ENCODE results near the gene NUDT4. TPM values are rescaled to one million over a fixed set of nuclear protein-coding genes. Genes with fewer than 3 reads are reported as not detected.

NUDT4 gene
- 410 TPM for total RNA-seq
- long read RNA-seq, full-length matches to known transcripts: 1,737 of 2,024 reads
- long read RNA-seq, partial matches to known transcripts: 8 of 2,024 reads
- long read RNA-seq, other reads (novel, unspliced or antisense): 279 of 2,024 reads

- peak; percentile 100 for DNase-seq
- ATAC-seq: peak; percentile 89
- intact Hi-C loops (cut with micrococcal nuclease): no loop called here
Observed at GRCh38 chr12:93377252-93378195, at the start of gene NUDT4. Gene NUDT4, plus strand, starts transcription at chr12:93377925. Its CDS starts 398 bp downstream, at chr12:93378323.

DNA sequence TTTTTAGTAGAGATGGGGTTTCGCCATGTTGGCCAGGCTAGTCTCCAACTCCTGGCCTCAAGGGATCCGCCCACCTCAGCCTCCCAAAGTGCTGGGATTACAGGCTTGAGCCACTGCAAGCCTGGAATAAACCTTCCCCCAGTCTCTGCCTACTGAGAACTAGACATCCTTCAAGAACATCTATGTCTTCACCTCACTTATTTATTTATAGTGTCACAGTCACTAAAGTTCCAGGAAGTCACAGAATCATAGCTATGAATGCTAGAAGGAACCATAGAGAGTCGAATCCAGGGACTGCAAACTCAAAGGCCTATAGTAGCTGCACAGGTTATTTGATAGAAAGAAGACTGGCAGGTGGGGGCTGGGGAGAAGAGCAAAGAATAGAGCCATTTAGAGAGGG lies 44.7 kb upstream of the NUDT4 start:
- ATAC-seq: no peak
- intact Hi-C loops (cut with micrococcal nuclease): no loop called here
- no peak for DNase-seq

DNA sequence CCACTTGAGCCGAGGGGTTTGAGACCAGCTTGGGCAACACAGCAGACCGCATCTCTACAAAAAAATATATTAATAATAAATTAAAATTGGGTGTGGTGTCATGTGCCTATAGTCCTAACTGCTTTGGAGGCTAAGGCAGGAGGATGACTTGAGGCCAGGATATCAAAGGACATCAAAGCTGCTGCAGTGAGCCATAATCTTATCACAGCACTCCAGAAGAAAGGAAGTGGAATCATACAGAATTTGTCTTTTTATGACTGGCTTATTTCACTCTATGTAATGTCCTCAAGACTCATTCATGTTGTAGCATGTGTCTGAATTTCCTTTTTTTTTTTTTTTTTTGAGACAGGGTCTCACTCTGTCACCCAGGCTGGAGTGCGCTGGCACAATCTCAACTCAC lies 43.9 kb upstream of the NUDT4 start:
- DNase-seq (no peak), ATAC-seq (no peak)
- intact Hi-C loops (cut with micrococcal nuclease): no loop called here

DNA sequence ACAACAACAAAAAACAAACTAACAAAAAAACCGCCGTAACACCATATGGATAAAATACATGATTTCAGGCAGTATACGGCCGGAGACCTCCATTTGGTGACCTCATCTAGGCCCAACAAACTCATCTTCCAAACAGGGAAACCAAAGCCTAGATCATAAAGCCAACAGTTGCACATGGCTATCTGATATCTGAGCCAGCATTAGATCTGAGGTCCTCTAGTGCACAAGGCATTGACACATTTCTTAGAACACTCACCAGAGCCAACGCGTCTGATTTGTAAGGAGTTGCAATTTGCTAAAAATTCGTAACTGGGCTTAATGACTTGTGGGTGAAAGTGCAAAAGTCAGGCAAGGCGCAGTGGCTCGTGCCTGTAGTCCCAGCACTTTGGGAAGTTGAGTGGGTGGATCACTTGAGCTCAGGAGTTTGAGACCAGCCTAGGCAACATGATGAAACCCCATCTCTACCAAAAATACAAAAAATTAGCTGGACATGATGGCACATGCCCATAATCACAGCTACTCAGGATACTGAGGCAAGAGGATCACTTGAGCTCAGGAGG lies 42.0 kb upstream of the NUDT4 start:
- intact Hi-C loops (cut with micrococcal nuclease): no loop called here
- DNase-seq (no peak), ATAC-seq (no peak)

- ATAC-seq (peak; percentile 54), DNase-seq (no peak)
- intact Hi-C loops (cut with micrococcal nuclease): no loop called here
Observed at GRCh38 chr12:93336291-93336741, 41.4 kb upstream of the NUDT4 start.

GRCh38 chr12:93338598-93338997 lies 39.1 kb upstream of the NUDT4 start:
- intact Hi-C loops (cut with micrococcal nuclease): no loop called here
- no peak for ATAC-seq
- no peak for DNase-seq

DNA sequence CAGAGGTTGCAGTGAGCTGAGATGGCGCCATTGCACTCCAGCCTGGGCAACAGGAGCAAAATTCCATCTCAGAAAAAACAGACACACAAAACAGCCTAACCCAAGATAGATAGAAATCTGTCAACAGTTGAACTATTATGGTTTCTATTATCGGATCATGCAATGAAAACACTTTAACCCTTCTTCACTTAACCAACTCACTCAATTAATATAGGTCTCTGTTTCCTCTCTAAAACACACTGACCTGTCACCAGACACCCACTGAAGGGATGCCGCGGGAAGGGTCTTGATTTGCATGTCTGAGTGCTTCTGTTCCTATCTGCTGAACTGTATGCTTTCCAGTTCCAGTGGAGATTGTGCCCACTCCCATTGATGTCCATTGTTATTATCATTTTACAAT lies 38.0 kb upstream of the NUDT4 start:
- no peak for DNase-seq
- ATAC-seq: no peak
- intact Hi-C loops (cut with micrococcal nuclease): no loop called here

GRCh38 chr12:93341409-93342049 lies 36.2 kb upstream of the NUDT4 start:
- peak; percentile 38 for ATAC-seq
- intact Hi-C loops (cut with micrococcal nuclease): no loop called here
- DNase-seq: no peak

GRCh38 chr12:93347054-93347785 lies 30.5 kb upstream of the NUDT4 start:
- intact Hi-C loops (cut with micrococcal nuclease): no loop called here
- DNase-seq: no peak
- ATAC-seq: no peak

- ATAC-seq (peak; percentile 58), DNase-seq (no peak)
- intact Hi-C loops (cut with micrococcal nuclease): no loop called here
Observed at GRCh38 chr12:93348575-93349435, 28.9 kb upstream of the NUDT4 start.

DNA sequence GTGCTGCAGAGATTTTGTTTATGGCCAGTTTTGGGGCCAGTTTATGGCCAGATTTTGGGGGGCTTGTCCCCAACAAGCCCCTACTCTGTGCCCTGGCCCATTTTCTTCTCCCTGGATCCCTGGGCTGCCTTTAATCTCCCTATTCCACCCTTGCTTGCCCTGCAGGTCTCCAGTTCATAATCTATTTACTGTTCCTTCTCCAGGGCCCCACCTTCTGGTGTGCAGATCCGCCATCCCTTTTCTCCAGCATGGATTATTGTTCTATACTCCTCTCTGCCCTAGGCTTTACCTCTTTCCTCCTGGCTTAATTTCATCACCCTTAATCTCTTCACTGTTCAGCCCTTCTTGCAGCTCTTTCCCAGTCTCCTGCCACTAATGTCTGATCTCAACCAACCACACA lies 26.0 kb upstream of the NUDT4 start:
- intact Hi-C loops (cut with micrococcal nuclease): no loop called here
- DNase-seq (no peak), ATAC-seq (no peak)

DNA sequence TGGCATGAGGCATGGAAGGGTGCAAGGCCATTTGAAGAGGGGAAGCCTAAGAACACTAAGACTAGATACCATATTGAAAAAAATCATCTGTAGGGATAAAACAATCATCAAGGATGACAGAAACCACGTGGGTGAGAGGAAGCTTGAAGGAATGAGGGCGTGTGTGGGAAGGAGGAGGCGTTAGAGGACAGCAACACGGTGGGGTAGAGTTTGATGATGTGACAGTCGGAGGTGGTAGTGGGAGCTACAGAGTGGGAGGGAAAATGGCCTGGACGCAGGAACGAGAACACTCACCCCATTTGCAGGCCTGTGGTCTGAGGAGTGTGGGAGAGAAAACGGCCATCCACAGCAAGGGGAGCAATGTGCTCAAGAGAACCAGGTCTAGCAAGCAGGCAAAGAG lies 25.4 kb upstream of the NUDT4 start:
- DNase-seq (no peak), ATAC-seq (no peak)
- intact Hi-C loops (cut with micrococcal nuclease): no loop called here

GRCh38 chr12:93356214-93356613 lies 21.5 kb upstream of the NUDT4 start:
- DNase-seq (no peak), ATAC-seq (no peak)
- intact Hi-C loops (cut with micrococcal nuclease): no loop called here

DNA sequence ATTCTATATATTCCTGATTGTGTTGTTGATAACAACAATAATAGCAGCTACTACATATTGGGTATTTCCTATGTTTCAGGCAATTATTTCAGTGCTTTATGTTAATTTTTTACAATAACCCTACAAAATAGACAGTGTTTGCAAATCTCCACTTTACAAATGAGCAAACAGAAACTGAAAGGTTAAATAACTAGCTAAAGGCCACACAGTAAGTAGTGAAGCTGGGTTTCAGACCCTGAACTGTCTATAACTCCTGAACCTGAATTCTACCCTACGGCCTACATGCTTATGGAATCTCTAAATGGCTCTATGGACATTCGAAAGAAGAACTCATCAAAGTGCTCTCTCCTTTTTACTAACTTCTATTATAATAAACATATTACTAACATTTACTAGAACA lies 19.7 kb upstream of the NUDT4 start:
- ATAC-seq: no peak
- intact Hi-C loops (cut with micrococcal nuclease): no loop called here
- DNase-seq: no peak

DNA sequence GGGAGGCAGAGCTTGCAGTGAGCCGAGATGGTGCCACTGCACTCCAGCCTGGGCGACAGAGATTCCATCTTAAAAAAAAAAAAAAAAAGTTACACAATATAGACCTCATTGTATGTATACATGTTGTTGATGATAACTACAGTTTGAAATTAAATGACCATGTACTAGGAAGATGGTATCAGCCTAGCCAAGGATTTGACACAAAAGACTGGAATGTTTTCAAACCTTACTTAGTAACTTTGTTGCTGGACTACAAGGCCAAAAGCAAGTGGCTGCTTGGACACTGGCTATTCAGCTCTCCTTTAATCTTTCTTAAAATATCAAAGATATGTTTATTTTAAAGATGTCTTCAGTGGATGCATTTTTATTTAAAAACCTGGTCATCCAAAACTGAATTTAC lies 18.9 kb upstream of the NUDT4 start:
- DNase-seq: no peak
- intact Hi-C loops (cut with micrococcal nuclease): no loop called here

DNA sequence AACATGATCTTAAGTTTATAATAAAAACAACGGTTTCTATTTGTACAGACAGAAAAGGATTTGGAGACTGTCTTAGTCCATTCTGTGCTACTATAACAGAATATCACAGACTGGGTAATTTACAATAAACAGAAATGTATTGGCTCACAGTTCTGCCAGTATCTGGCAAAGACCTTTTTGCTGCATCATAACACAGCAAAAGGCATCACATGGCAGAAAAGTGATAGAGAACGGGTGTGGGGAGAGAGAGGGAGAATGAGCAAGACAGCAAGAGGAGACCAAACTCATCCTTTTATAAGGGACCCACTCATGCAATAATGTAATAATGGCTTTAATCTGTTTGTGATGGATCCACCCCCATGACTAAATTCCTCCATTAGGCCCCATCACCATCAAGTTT lies 17.0 kb upstream of the NUDT4 start:
- intact Hi-C loops (cut with micrococcal nuclease): no loop called here
- DNase-seq (no peak), ATAC-seq (peak; percentile 20)

More for the DNA sequence above, 18.9 kb upstream of the NUDT4 start:
- no peak for ATAC-seq

DNA sequence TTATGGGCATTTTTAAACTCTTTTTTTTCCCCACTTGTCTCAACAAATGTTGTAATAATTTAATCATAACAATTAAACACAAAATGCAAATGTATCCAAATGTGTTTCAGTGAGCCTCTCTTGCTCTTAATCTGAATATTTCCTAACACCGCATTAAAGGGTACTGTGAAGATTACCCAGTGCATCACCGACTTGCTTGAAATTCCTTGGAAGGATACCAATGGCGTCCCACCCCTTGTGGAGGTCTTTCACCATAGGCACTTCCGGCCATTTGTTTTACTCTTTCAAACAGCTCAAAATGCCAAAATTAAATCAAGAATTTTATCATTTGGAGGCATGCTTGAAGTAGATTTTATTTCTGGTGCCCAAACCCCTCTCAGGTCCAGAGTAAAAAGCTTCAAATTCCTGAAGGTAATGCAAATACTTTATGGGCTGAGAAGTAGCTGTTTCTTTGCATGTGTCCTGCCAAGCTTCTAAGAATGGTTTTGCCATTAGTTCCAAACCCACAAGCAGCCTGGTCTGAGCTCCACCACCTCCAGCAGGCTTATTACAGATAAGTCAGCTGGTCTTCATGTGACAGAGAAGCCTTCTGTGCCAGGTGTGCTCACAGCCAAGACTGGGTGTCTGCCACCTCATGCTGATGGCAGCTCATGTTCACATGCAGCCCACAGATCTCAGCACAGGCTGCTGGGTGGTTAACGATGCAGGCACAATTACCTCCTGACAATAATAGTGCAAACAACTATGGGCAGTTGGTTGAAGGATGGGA lies 16.4 kb upstream of the NUDT4 start:
- intact Hi-C loops (cut with micrococcal nuclease): no loop called here
- DNase-seq (peak; percentile 81), ATAC-seq (peak; percentile 99)

- DNase-seq (no peak), ATAC-seq (no peak)
- intact Hi-C loops (cut with micrococcal nuclease): no loop called here
Observed at GRCh38 chr12:93363841-93364297, 13.9 kb upstream of the NUDT4 start.

Data from left ventricle myocardium superior (tissue), 1 donor.